ENCODE measurements around the gene ADGB. TPM values are rescaled to one million over a fixed set of nuclear protein-coding genes. Genes with fewer than 3 reads are reported as not detected.
"Not testable (repeated sequence)": the region's sequence is repeated elsewhere in the genome, so short reads cannot be mapped to it uniquely, and the experiment has no call there.

ADGB gene
- total RNA-seq, 1 donor from 2014 or later, result not detected

- no peaks in the 10 kb centered on the region for H3K9me3 ChIP-seq (replicated peaks)
- no peak overlapping the region for H3K4me3 ChIP-seq
- DNase-seq, result no peak
- H3K36me3 ChIP-seq, result no peaks in the 10 kb centered on the region
- H3K27ac ChIP-seq (replicated peaks), result no peak overlapping the region
- no peak for TF ChIP-seq CTCF (IDR thresholded peaks at IDR 0.05; ENCODE audit: borderline replicate concordance)
- no peaks in the 10 kb centered on the region for H3K27me3 ChIP-seq (ENCODE audit: low read depth)
- intact Hi-C loops (cut with micrococcal nuclease), result no loop called here
- no peaks in the 10 kb centered on the region for H3K4me1 ChIP-seq
Measured at GRCh38 chr6:146805546-146806325, 207.0 kb downstream of the ADGB start.

GRCh38 chr6:146809014-146809413 is 210.2 kb downstream of the ADGB start:
- H3K4me1 ChIP-seq; H3K4me3 ChIP-seq; DNase-seq; H3K27me3 ChIP-seq (ENCODE audit: low read depth); intact Hi-C loops (cut with micrococcal nuclease); H3K9me3 ChIP-seq (replicated peaks); H3K27ac ChIP-seq (replicated peaks); H3K36me3 ChIP-seq: not testable (repeated sequence)

- H3K9me3 ChIP-seq (replicated peaks); H3K27me3 ChIP-seq (ENCODE audit: low read depth); H3K4me1 ChIP-seq; H3K27ac ChIP-seq (replicated peaks); H3K36me3 ChIP-seq; H3K4me3 ChIP-seq; DNase-seq; intact Hi-C loops (cut with micrococcal nuclease): not testable (repeated sequence)
Measured at GRCh38 chr6:146812811-146813321, 214.1 kb downstream of the ADGB start.

- Histone ChIP-seq H3K9me3 (replicated peaks) (no peaks in the 10 kb centered on the region), H3K4me3 (no peak overlapping the region), H3K36me3 (no peaks in the 10 kb centered on the region), H3K27me3 (ENCODE audit: low read depth) (no peaks in the 10 kb centered on the region), H3K4me1 (no peaks in the 10 kb centered on the region), H3K27ac (replicated peaks) (no peak overlapping the region)
- intact Hi-C loops (cut with micrococcal nuclease), result no loop called here
- no peak for DNase-seq
- TF ChIP-seq CTCF (IDR thresholded peaks at IDR 0.05; ENCODE audit: borderline replicate concordance), result no peak
Measured at GRCh38 chr6:146813554-146813953, 214.8 kb downstream of the ADGB start.

- no peaks in the 10 kb centered on the region for H3K36me3 ChIP-seq
- no peaks in the 10 kb centered on the region for H3K9me3 ChIP-seq (replicated peaks)
- TF ChIP-seq CTCF (IDR thresholded peaks at IDR 0.05; ENCODE audit: borderline replicate concordance), result no peak
- no peak overlapping the region for H3K4me3 ChIP-seq
- no peak overlapping the region for H3K27ac ChIP-seq (replicated peaks)
- no peaks in the 10 kb centered on the region for H3K4me1 ChIP-seq
- no peaks in the 10 kb centered on the region for H3K27me3 ChIP-seq (ENCODE audit: low read depth)
- intact Hi-C loops (cut with micrococcal nuclease), result no loop called here
- DNase-seq, result no peak
Measured at GRCh38 chr6:146814148-146814750, 215.5 kb downstream of the ADGB start.

- H3K4me1 ChIP-seq; intact Hi-C loops (cut with micrococcal nuclease); H3K9me3 ChIP-seq (replicated peaks); H3K36me3 ChIP-seq; H3K27ac ChIP-seq (replicated peaks); H3K4me3 ChIP-seq; DNase-seq; H3K27me3 ChIP-seq (ENCODE audit: low read depth): not testable (repeated sequence)
Measured at GRCh38 chr6:146815511-146816462, 217.0 kb downstream of the ADGB start.

Data from left ventricle myocardium inferior (tissue), 1 donor.